PC-9 (cell line): ENCODE results near the gene ACKR2. TPM values are rescaled to one million over a fixed set of nuclear protein-coding genes. Genes with fewer than 3 reads are reported as not detected.

ENCODE experiments used
- BruUV-seq: library from RNA; stranded (reverse); fragments of 400-500 nt; replicated peaks from 2 replicates; lab custom pipeline; 2021; lab: Mats Ljungman, UMichigan
- CTCF ChIA-PET: fragments of 300-600 bp; sonication (Branson Sonifier 250); formaldehyde crosslinking; loops from one replicate; lab custom pipeline; 2022; ENCODE audit warnings: antibody characterized with exemption; lab: Charles Lee
- POLR2A ChIA-PET: fragments of 300-600 bp; sonication (Branson Sonifier 250); formaldehyde crosslinking; loops from one replicate; lab custom pipeline; 2022; ENCODE audit warnings: antibody characterized with exemption; ENCODE audit not compliant: unreplicated experiment; lab: Charles Lee
- DNase-seq, 2 experiments: peaks; one replicate each; pipeline versions ENCODE4 v3.0.0 to v3.0.0-alpha.2; 2015 to 2022; ENCODE audit warnings: mixed read lengths in 1 of 2
- H2AFZ ChIP-seq: fragments of 200-600 bp; sonication (generic); 2 replicates; pipeline ENCODE4 v1.8.1; 2017; ENCODE audit warnings: antibody characterized with exemption
- H3F3A ChIP-seq: fragments of 200-600 bp; sonication (generic); 2 replicates; pipeline ENCODE4 v1.8.1; 2017; ENCODE audit warnings: antibody characterized with exemption, mild to moderate bottlenecking, low read depth; ENCODE audit not compliant: insufficient read depth
- H3K27ac ChIP-seq: fragments of 200-600 bp; sonication (generic); 2 replicates; pipeline ENCODE4 v1.6.1; 2016; ENCODE audit warnings: mixed run types
- H3K27me3 ChIP-seq: fragments of 200-600 bp; sonication (generic); 2 replicates; pipeline ENCODE4 v1.6.1; 2016; ENCODE audit warnings: low read depth, mixed run types; ENCODE audit not compliant: insufficient read depth
- H3K36me3 ChIP-seq: fragments of 200-600 bp; sonication (generic); 2 replicates; pipeline ENCODE4 v1.6.1; 2016; ENCODE audit warnings: low read depth, mixed run types
- H3K4me1 ChIP-seq: fragments of 200-600 bp; sonication (generic); replicated peaks from 2 replicates; pipeline ENCODE4 v1.6.1; 2016; ENCODE audit warnings: mixed run types; ENCODE audit not compliant: insufficient read depth
- H3K4me2 ChIP-seq: fragments of 200-600 bp; sonication (generic); 2 replicates; pipeline ENCODE4 v1.6.1; 2017; ENCODE audit warnings: mixed run types
- H3K4me3 ChIP-seq: fragments of 200-600 bp; sonication (generic); 2 replicates; pipeline ENCODE4 v1.6.1; 2016; ENCODE audit warnings: mixed run types
- H3K79me2 ChIP-seq: fragments of 200-600 bp; sonication (generic); 2 replicates; pipeline ENCODE4 v1.6.1; 2017; ENCODE audit warnings: low read depth, mixed run types
- H3K9me2 ChIP-seq: fragments of 200-600 bp; sonication (generic); 2 replicates; pipeline ENCODE4 v1.8.1; 2017; ENCODE audit warnings: mild to moderate bottlenecking; ENCODE audit not compliant: insufficient read depth
- H3K9me3 ChIP-seq: fragments of 200-600 bp; sonication (generic); 2 replicates; pipeline ENCODE4 v1.8.1; 2016; ENCODE audit warnings: low read depth; ENCODE audit not compliant: insufficient read depth
- H4K20me1 ChIP-seq: fragments of 200-600 bp; sonication (generic); 2 replicates; pipeline ENCODE4 v1.8.1; 2017; ENCODE audit not compliant: insufficient read depth
- EZH2 ChIP-seq: fragments of 200-600 bp; sonication (generic); IDR thresholded peaks from 2 replicates; pipeline ENCODE4 v1.8.0; 2017; ENCODE audit warnings: antibody characterized with exemption, low read depth
- intact Hi-C: fragments of 100-400 bp; cut with micrococcal nuclease; formaldehyde crosslinking; loops from one replicate; pipeline ENCODE4 v1.10.0; 2022; ENCODE audit not compliant: unreplicated experiment
- total RNA-seq: library from RNA; stranded (reverse); gene quantifications from 2 replicates; pipeline ENCODE4 v1.2.3, GENCODE V29; 2021
- TF ChIP-seq, protein P1 (sequence below): fragments of 200-600 bp; sonication (generic); conservative IDR thresholded peaks from 2 replicates; pipeline ENCODE4 v1.6.1; 2017; ENCODE audit warnings: mixed run types, antibody characterized with exemption, mild to moderate bottlenecking, moderate library complexity

ACKR2 gene
- total RNA-seq, 1 experiment from 2014 or later: 2.9 TPM

DNA sequence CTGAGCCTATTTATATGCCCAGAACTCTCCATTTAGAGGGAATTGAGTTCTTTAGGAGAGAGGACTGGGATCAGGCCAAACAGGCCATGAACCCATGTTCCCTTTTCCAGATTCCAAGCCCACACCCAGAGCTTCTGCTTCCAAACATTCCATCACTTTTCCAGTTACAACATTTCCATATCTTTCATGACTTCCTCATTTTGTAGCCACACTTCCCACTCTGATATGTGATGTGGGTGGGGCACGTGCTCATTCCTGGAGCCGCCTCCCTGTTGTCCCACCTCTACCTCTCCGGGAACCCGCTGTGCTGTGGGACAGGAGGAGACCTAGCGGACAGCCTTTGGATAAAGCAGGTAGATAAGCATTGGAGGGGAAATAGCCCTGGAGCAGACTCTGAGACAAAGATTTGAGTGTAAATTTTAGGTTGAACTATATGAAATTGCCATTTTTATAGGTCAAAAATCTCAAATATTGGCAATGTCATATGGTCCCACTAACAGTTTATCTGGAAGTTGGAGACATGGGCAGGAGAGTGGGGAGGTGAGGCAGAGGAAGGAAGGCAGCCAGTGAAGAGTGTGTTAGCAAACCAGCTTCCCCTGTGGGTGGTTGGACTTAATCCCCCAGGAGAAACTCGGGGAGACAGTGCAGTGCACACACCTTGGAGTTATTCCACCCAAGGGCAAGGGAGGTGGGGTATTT lies 34.6 kb downstream of the ACKR2 start:
- TF ChIP-seq EZH2: no peak
- TF ChIP-seq, protein P1, sequence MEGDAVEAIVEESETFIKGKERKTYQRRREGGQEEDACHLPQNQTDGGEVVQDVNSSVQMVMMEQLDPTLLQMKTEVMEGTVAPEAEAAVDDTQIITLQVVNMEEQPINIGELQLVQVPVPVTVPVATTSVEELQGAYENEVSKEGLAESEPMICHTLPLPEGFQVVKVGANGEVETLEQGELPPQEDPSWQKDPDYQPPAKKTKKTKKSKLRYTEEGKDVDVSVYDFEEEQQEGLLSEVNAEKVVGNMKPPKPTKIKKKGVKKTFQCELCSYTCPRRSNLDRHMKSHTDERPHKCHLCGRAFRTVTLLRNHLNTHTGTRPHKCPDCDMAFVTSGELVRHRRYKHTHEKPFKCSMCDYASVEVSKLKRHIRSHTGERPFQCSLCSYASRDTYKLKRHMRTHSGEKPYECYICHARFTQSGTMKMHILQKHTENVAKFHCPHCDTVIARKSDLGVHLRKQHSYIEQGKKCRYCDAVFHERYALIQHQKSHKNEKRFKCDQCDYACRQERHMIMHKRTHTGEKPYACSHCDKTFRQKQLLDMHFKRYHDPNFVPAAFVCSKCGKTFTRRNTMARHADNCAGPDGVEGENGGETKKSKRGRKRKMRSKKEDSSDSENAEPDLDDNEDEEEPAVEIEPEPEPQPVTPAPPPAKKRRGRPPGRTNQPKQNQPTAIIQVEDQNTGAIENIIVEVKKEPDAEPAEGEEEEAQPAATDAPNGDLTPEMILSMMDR: no peak
- H3K4me1 ChIP-seq: no peaks in the 10 kb centered on the region

DNA sequence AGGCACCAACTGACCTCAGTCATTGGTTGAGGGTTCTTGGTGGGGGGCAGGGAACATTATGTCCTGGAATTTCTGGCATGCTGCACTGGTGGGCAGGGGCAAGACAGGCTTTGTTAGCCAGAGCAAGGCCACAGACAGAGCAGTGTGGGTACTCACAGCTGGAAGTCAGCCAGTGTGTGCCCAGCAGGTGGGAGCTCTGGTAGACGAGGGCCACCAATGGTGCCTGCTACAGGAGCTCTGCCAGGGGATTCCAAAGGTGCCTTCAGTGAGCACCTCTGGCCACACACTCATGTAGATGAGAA lies 35.1 kb downstream of the ACKR2 start:
- no peak overlapping the region for H3K4me3 ChIP-seq
- H4K20me1 ChIP-seq: no peaks in the 10 kb centered on the region
- intact Hi-C loops: no loop called here
- no peaks in the 10 kb centered on the region for H3K9me2 ChIP-seq
- no peaks in the 10 kb centered on the region for H3K79me2 ChIP-seq
- H3K36me3 ChIP-seq: no peaks in the 10 kb centered on the region
- H3K4me2 ChIP-seq: no peak overlapping the region
- H3F3A ChIP-seq: no peaks in the 10 kb centered on the region
- no peaks in the 10 kb centered on the region for H3K4me1 ChIP-seq
- TF ChIP-seq, protein P1: no peak
- TF ChIP-seq EZH2: no peak
- no peak for DNase-seq
- no peak overlapping the region for H2AFZ ChIP-seq
- BruUV-seq: no TSS peak
- H3K9me3 ChIP-seq: no peaks in the 10 kb centered on the region
- CTCF ChIA-PET: no interaction called here
- POLR2A ChIA-PET: no interaction called here
- no peaks in the 10 kb centered on the region for H3K27me3 ChIP-seq
- no peak overlapping the region for H3K27ac ChIP-seq

More for the DNA sequence above, 34.6 kb downstream of the ACKR2 start:
- no peaks in the 10 kb centered on the region for H3K9me3 ChIP-seq
- no peaks in the 10 kb centered on the region for H4K20me1 ChIP-seq
- no peak overlapping the region for H2AFZ ChIP-seq
- no peak overlapping the region for H3K27ac ChIP-seq
- no peak for DNase-seq
- no peaks in the 10 kb centered on the region for H3F3A ChIP-seq
- no peaks in the 10 kb centered on the region for H3K36me3 ChIP-seq
- H3K79me2 ChIP-seq: no peaks in the 10 kb centered on the region
- no peak overlapping the region for H3K4me2 ChIP-seq
- ChIA-PET CTCF (interaction anchor here (0.6 kb wide), 1 partner anchor 32 kb away, joined by 16 read pairs; no protein-coding TSS in a partner anchor), POLR2A (interaction anchor here (0.7 kb wide), 1 partner anchor 87 kb away, joined by 3 read pairs; no protein-coding TSS in a partner anchor)
- no peaks in the 10 kb centered on the region for H3K9me2 ChIP-seq
- no peak overlapping the region for H3K4me3 ChIP-seq
- H3K27me3 ChIP-seq: no peaks in the 10 kb centered on the region
- no TSS peak for BruUV-seq
- intact Hi-C loops: no loop called here

DNA sequence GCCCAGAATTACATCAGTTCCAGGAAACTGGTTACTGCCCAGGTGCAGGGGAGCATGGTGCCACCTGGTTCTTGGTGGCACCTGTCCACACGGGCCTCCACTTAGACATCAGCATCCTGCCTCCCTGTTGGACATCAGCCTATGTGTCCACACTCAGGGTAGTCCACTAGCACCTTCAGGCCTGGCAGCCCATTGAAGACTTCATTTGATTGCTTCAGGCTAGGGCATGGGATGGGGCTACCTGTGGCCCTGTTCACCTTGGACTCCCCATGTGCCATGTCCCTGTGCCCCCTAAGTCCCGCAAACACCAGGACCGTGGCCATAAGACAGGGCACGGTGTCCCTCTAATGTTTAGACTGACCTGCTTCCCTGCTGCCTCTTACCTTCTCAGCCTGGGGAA lies 35.6 kb downstream of the ACKR2 start:
- Histone ChIP-seq H3K9me2 (no peaks in the 10 kb centered on the region), H3K27me3 (no peaks in the 10 kb centered on the region), H3K4me1 (no peaks in the 10 kb centered on the region), H4K20me1 (no peaks in the 10 kb centered on the region), H3K27ac (no peak overlapping the region), H3K4me2 (no peak overlapping the region), H3K79me2 (no peaks in the 10 kb centered on the region), H2AFZ (no peak overlapping the region), H3K36me3 (no peaks in the 10 kb centered on the region), H3F3A (no peaks in the 10 kb centered on the region), H3K9me3 (no peaks in the 10 kb centered on the region), H3K4me3 (no peak overlapping the region)
- ChIA-PET POLR2A (no interaction called here), CTCF (no interaction called here)
- intact Hi-C loops: no loop called here
- no peak for DNase-seq
- BruUV-seq: no TSS peak
- TF ChIP-seq, protein P1: no peak
- TF ChIP-seq EZH2: no peak
